PC-9 (cell line): Measurements from ENCODE around the gene OR2T27. TPM values are rescaled to one million over a fixed set of nuclear protein-coding genes. Genes with fewer than 3 reads are reported as not detected.

Experiments used
- BruUV-seq: library from RNA; stranded (reverse); fragments of 400-500 nt; replicated peaks from 2 replicates; lab custom pipeline; 2021; lab: Mats Ljungman, UMichigan
- CTCF ChIA-PET: fragments of 300-600 bp; sonication (Branson Sonifier 250); formaldehyde crosslinking; loops from one replicate; lab custom pipeline; 2022; ENCODE audit warnings: antibody characterized with exemption; lab: Charles Lee
- POLR2A ChIA-PET: fragments of 300-600 bp; sonication (Branson Sonifier 250); formaldehyde crosslinking; loops from one replicate; lab custom pipeline; 2022; ENCODE audit warnings: antibody characterized with exemption; ENCODE audit not compliant: unreplicated experiment; lab: Charles Lee
- DNase-seq, 2 experiments: peaks; one replicate each; pipeline versions ENCODE4 v3.0.0 to v3.0.0-alpha.2; 2015 to 2022; ENCODE audit warnings: mixed read lengths in 1 of 2
- H2AFZ ChIP-seq: fragments of 200-600 bp; sonication (generic); 2 replicates; pipeline ENCODE4 v1.8.1; 2017; ENCODE audit warnings: antibody characterized with exemption
- H3F3A ChIP-seq: fragments of 200-600 bp; sonication (generic); 2 replicates; pipeline ENCODE4 v1.8.1; 2017; ENCODE audit warnings: antibody characterized with exemption, mild to moderate bottlenecking, low read depth; ENCODE audit not compliant: insufficient read depth
- H3K27ac ChIP-seq: fragments of 200-600 bp; sonication (generic); 2 replicates; pipeline ENCODE4 v1.6.1; 2016; ENCODE audit warnings: mixed run types
- H3K27me3 ChIP-seq: fragments of 200-600 bp; sonication (generic); 2 replicates; pipeline ENCODE4 v1.6.1; 2016; ENCODE audit warnings: low read depth, mixed run types; ENCODE audit not compliant: insufficient read depth
- H3K36me3 ChIP-seq: fragments of 200-600 bp; sonication (generic); 2 replicates; pipeline ENCODE4 v1.6.1; 2016; ENCODE audit warnings: low read depth, mixed run types
- H3K4me1 ChIP-seq: fragments of 200-600 bp; sonication (generic); replicated peaks from 2 replicates; pipeline ENCODE4 v1.6.1; 2016; ENCODE audit warnings: mixed run types; ENCODE audit not compliant: insufficient read depth
- H3K4me2 ChIP-seq: fragments of 200-600 bp; sonication (generic); 2 replicates; pipeline ENCODE4 v1.6.1; 2017; ENCODE audit warnings: mixed run types
- H3K4me3 ChIP-seq: fragments of 200-600 bp; sonication (generic); 2 replicates; pipeline ENCODE4 v1.6.1; 2016; ENCODE audit warnings: mixed run types
- H3K79me2 ChIP-seq: fragments of 200-600 bp; sonication (generic); 2 replicates; pipeline ENCODE4 v1.6.1; 2017; ENCODE audit warnings: low read depth, mixed run types
- H3K9me2 ChIP-seq: fragments of 200-600 bp; sonication (generic); 2 replicates; pipeline ENCODE4 v1.8.1; 2017; ENCODE audit warnings: mild to moderate bottlenecking; ENCODE audit not compliant: insufficient read depth
- H3K9me3 ChIP-seq: fragments of 200-600 bp; sonication (generic); 2 replicates; pipeline ENCODE4 v1.8.1; 2016; ENCODE audit warnings: low read depth; ENCODE audit not compliant: insufficient read depth
- H4K20me1 ChIP-seq: fragments of 200-600 bp; sonication (generic); 2 replicates; pipeline ENCODE4 v1.8.1; 2017; ENCODE audit not compliant: insufficient read depth
- EZH2 ChIP-seq: fragments of 200-600 bp; sonication (generic); IDR thresholded peaks from 2 replicates; pipeline ENCODE4 v1.8.0; 2017; ENCODE audit warnings: antibody characterized with exemption, low read depth
- intact Hi-C: fragments of 100-400 bp; cut with micrococcal nuclease; formaldehyde crosslinking; loops from one replicate; pipeline ENCODE4 v1.10.0; 2022; ENCODE audit not compliant: unreplicated experiment
- total RNA-seq: library from RNA; stranded (reverse); gene quantifications from 2 replicates; pipeline ENCODE4 v1.2.3, GENCODE V29; 2021
- TF ChIP-seq, protein P1 (sequence below): fragments of 200-600 bp; sonication (generic); conservative IDR thresholded peaks from 2 replicates; pipeline ENCODE4 v1.6.1; 2017; ENCODE audit warnings: mixed run types, antibody characterized with exemption, mild to moderate bottlenecking, moderate library complexity

The OR2T27 gene
- total RNA-seq, 1 experiment from 2014 or later: not detected

DNA sequence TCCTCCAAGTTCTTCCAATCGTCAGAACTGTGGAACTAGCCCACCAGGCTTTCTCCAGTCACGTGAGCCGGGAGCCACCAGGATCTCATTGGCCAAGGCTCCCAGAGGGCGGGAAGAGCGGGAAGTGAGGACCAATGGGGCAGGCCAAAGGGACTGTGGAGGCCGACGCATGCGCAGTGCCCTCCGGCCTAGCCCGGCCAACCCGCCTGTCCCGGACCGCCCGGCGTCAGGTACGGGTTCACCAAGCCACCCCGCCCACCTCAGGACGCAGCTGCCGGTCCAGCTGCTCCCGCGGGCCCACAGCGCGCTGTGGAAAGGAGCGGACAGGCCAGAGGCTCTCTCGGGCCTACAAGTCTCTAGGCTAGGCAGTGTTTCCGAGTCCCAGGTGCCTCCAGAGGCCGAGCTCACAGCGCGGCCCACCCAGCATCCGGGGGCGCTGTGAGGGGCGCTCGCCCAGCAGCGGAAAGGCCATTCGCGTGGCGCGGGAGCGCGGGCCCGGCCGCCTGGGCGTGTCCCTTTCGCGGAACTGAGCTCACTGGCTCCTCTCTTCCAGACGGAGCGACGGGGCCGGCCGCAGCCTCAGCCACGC lies 36.3 kb upstream of the OR2T27 start:
- BruUV-seq: no TSS peak
- Histone ChIP-seq H3K27ac (no peak overlapping the region), H3K4me3 (no peak overlapping the region), H3F3A (no peaks in the 10 kb centered on the region), H3K4me1 (no peaks in the 10 kb centered on the region), H3K9me2 (no peaks in the 10 kb centered on the region), H3K9me3 (no peaks in the 10 kb centered on the region), H3K36me3 (no peaks in the 10 kb centered on the region), H3K27me3 (no peaks in the 10 kb centered on the region), H2AFZ (no peak overlapping the region), H3K79me2 (no peaks in the 10 kb centered on the region), H4K20me1 (no peaks in the 10 kb centered on the region), H3K4me2 (no peak overlapping the region)
- no peak for DNase-seq
- intact Hi-C loops: no loop called here
- ChIA-PET CTCF (no interaction called here), POLR2A (no interaction called here)
- no peak for TF ChIP-seq EZH2
- TF ChIP-seq, protein P1, sequence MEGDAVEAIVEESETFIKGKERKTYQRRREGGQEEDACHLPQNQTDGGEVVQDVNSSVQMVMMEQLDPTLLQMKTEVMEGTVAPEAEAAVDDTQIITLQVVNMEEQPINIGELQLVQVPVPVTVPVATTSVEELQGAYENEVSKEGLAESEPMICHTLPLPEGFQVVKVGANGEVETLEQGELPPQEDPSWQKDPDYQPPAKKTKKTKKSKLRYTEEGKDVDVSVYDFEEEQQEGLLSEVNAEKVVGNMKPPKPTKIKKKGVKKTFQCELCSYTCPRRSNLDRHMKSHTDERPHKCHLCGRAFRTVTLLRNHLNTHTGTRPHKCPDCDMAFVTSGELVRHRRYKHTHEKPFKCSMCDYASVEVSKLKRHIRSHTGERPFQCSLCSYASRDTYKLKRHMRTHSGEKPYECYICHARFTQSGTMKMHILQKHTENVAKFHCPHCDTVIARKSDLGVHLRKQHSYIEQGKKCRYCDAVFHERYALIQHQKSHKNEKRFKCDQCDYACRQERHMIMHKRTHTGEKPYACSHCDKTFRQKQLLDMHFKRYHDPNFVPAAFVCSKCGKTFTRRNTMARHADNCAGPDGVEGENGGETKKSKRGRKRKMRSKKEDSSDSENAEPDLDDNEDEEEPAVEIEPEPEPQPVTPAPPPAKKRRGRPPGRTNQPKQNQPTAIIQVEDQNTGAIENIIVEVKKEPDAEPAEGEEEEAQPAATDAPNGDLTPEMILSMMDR: no peak

DNA sequence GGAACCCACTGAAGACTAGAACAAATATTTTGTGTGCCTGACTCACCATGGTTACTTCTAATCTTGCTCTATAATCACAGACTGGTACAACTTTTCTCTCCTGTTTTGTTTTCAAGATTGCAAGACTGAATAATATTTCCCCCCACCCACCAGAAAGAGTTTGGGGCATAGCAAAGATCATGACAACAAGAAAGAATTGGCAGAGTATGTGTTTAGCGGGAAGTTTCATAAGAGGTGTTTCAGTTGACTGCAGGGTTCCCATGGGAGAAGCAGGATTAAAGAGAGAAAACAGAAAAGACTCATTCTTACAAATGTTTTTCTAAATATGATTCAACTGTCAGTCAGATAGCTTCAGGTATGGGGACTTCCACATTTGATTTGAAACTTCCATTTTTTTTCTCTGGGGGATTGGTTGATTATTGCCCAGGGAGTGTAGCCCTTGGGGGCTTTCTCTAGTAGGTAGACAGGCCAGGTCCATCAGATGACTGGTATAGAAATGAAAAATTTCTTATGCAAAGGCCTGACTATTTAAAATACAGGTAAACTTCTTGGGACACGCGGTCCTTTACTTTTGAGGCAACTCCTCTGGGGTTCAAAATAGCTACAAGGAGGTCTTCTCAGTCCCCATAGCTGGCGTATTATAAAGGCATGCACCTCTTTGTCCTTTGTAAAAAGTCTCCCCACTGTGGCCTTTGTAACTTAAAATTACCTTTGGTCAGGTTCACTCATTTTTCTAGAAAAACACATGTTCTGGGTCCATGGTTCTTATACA lies 33.4 kb upstream of the OR2T27 start:
- Histone ChIP-seq H3K9me3 (no peaks in the 10 kb centered on the region), H3K36me3 (no peaks in the 10 kb centered on the region), H3K27me3 (no peaks in the 10 kb centered on the region), H3K79me2 (no peaks in the 10 kb centered on the region), H2AFZ (no peak overlapping the region), H3K4me3 (no peak overlapping the region), H3K27ac (no peak overlapping the region), H3K9me2 (no peaks in the 10 kb centered on the region), H3K4me1 (no peaks in the 10 kb centered on the region), H3F3A (no peaks in the 10 kb centered on the region), H3K4me2 (no peak overlapping the region), H4K20me1 (no peaks in the 10 kb centered on the region)
- intact Hi-C loops: no loop called here
- DNase-seq: no peak
- no TSS peak for BruUV-seq
- ChIA-PET CTCF (no interaction called here), POLR2A (no interaction called here)
- TF ChIP-seq EZH2: no peak
- TF ChIP-seq, protein P1: no peak

DNA sequence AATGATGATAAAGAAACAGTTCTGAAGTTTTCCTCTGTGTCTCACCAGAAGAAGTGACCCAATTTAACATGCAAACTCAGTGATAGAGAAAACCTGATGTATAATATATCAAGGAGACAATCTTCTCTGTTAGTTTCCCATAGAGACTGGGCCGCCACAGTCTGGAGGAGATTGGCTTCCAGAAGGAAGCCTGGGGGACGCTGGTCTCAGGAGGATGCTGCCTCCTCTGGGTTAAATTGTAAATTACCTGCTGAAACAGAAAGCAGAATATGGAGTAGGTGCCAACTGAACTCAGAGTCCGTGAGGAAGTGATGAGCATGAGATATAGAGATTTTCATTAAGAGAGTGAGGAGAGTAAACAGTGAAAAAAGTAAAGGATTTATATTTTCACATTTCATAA lies 31.5 kb upstream of the OR2T27 start:
- DNase-seq: no peak
- no TSS peak for BruUV-seq
- no peaks in the 10 kb centered on the region for H3K79me2 ChIP-seq
- no peak overlapping the region for H3K4me3 ChIP-seq
- H3K27ac ChIP-seq: no peak overlapping the region
- H3K4me1 ChIP-seq: no peaks in the 10 kb centered on the region
- no peaks in the 10 kb centered on the region for H3F3A ChIP-seq
- intact Hi-C loops: no loop called here
- H3K9me2 ChIP-seq: no peaks in the 10 kb centered on the region
- H3K36me3 ChIP-seq: no peaks in the 10 kb centered on the region
- H3K27me3 ChIP-seq: no peaks in the 10 kb centered on the region
- no peak overlapping the region for H3K4me2 ChIP-seq
- CTCF ChIA-PET: no interaction called here
- POLR2A ChIA-PET: no interaction called here
- H4K20me1 ChIP-seq: no peaks in the 10 kb centered on the region
- H2AFZ ChIP-seq: no peak overlapping the region
- no peaks in the 10 kb centered on the region for H3K9me3 ChIP-seq
- no peak for TF ChIP-seq EZH2
- TF ChIP-seq, protein P1: no peak
